Loucy (cell line): ENCODE data around the gene PLAU.
A peak's percentile ranks its signal among the peaks of the same experiment; 100 is the strongest.

ENCODE experiments used
- H2AFZ ChIP-seq: fragments of 200-600 bp; sonication (generic); 2 replicates; pipeline ENCODE4 v1.6.0; 2016; ENCODE audit warnings: antibody characterized with exemption, mild to moderate bottlenecking, low read length, moderate library complexity
- H3F3A ChIP-seq: fragments of 200-600 bp; 2 replicates; pipeline ENCODE4 v1.6.0; 2016; ENCODE audit warnings: antibody characterized with exemption, low read depth, mild to moderate bottlenecking
- H3K27me3 ChIP-seq: fragments of 200-600 bp; sonication (generic); 2 replicates; pipeline ENCODE4 v1.6.1; 2014; ENCODE audit warnings: low read length, mild to moderate bottlenecking; ENCODE audit not compliant: insufficient read depth, poor library complexity, severe bottlenecking
- H3K36me3 ChIP-seq: fragments of 200-600 bp; sonication (generic); 2 replicates; pipeline ENCODE4 v1.6.1; 2016; ENCODE audit warnings: low read length; ENCODE audit not compliant: insufficient read depth
- H3K4me1 ChIP-seq: fragments of 200-600 bp; sonication (generic); 2 replicates; pipeline ENCODE4 v1.5.1; 2014; ENCODE audit warnings: low read length, mild to moderate bottlenecking; ENCODE audit not compliant: insufficient read depth, poor library complexity, severe bottlenecking
- H3K4me2 ChIP-seq: fragments of 200-600 bp; sonication (generic); 2 replicates; pipeline ENCODE4 v1.6.0; 2014; ENCODE audit warnings: antibody characterized with exemption, low read length, low read depth, mild to moderate bottlenecking; ENCODE audit not compliant: poor library complexity, severe bottlenecking
- H3K4me3 ChIP-seq: fragments of 200-600 bp; sonication (generic); 2 replicates; pipeline ENCODE4 v1.5.1; 2014; ENCODE audit warnings: low read length, mild to moderate bottlenecking, mixed read lengths; ENCODE audit not compliant: poor library complexity, severe bottlenecking
- H3K79me2 ChIP-seq: fragments of 200-600 bp; sonication (generic); 2 replicates; pipeline ENCODE4 v1.6.1; 2014; ENCODE audit warnings: low read length; ENCODE audit not compliant: insufficient read depth
- H3K9ac ChIP-seq: fragments of 200-600 bp; sonication (generic); 2 replicates; pipeline ENCODE4 v1.6.0; 2014; ENCODE audit warnings: mild to moderate bottlenecking, low read depth, low read length, moderate library complexity; ENCODE audit not compliant: poor library complexity, severe bottlenecking
- H3K9me2 ChIP-seq: fragments of 200-600 bp; sonication (generic); replicated peaks from 2 replicates; pipeline ENCODE4 v1.6.1; 2016; ENCODE audit warnings: low read depth, low read length, mixed read lengths
- H3K9me3 ChIP-seq: fragments of 200-600 bp; sonication (generic); 2 replicates; pipeline ENCODE4 v1.6.1; 2014; ENCODE audit warnings: mild to moderate bottlenecking, antibody characterized with exemption, low read length, low read depth; ENCODE audit not compliant: insufficient read depth
- H4K20me1 ChIP-seq: fragments of 200-600 bp; sonication (generic); 2 replicates; pipeline ENCODE4 v1.6.0; 2014; ENCODE audit warnings: antibody characterized with exemption, low read length, mild to moderate bottlenecking; ENCODE audit not compliant: insufficient read depth, poor library complexity, severe bottlenecking
- CTCF ChIP-seq: fragments of 200-600 bp; sonication (generic); conservative IDR thresholded peaks from 2 replicates; pipeline ENCODE4 v1.5.1; 2014; ENCODE audit warnings: mild to moderate bottlenecking, antibody characterized with exemption, low read length
- EZH2phosphoT487 ChIP-seq: fragments of 200-600 bp; IDR thresholded peaks from 2 replicates; pipeline ENCODE4 v1.6.1; 2018; ENCODE audit warnings: antibody characterized with exemption, mild to moderate bottlenecking, moderate library complexity, borderline replicate concordance

PLAU gene

GRCh38 chr10:73866621-73867020 is 44.3 kb upstream of the PLAU start:
- Histone ChIP-seq H3K36me3 (peaks cover 20% of the 10 kb centered on the region; the same call in 1 of the 2 replicates), H3F3A (peaks cover 10% of the 10 kb centered on the region), H3K9ac (peak overlapping the region; percentile 81), H3K4me3 (peak overlapping the region; percentile 72), H3K79me2 (peaks cover 94% of the 10 kb centered on the region), H3K27me3 (no peaks in the 10 kb centered on the region), H3K4me1 (peaks cover 94% of the 10 kb centered on the region), H3K9me2 (no peaks in the 10 kb centered on the region), H3K9me3 (no peaks in the 10 kb centered on the region), H2AFZ (no peak overlapping the region), H4K20me1 (peaks cover 6% of the 10 kb centered on the region), H3K4me2 (peak overlapping the region; percentile 96)
- no peak for TF ChIP-seq CTCF
- TF ChIP-seq EZH2phosphoT487, result no peak

GRCh38 chr10:73867126-73867807 is 43.7 kb upstream of the PLAU start:
- Histone ChIP-seq H3K9ac (peak overlapping the region; percentile 81), H4K20me1 (peaks cover 13% of the 10 kb centered on the region), H2AFZ (no peak overlapping the region), H3K36me3 (peaks cover 20% of the 10 kb centered on the region; the same call in 1 of the 2 replicates), H3K79me2 (peaks cover 94% of the 10 kb centered on the region), H3K4me1 (peaks cover 98% of the 10 kb centered on the region), H3K27me3 (no peaks in the 10 kb centered on the region), H3K4me3 (peak overlapping the region; percentile 72), H3K4me2 (peak overlapping the region; percentile 96), H3K9me2 (no peaks in the 10 kb centered on the region), H3K9me3 (no peaks in the 10 kb centered on the region), H3F3A (peaks cover 10% of the 10 kb centered on the region)
- TF ChIP-seq EZH2phosphoT487 (no peak), CTCF (peak; percentile 38)

GRCh38 chr10:73867871-73868631 is 42.9 kb upstream of the PLAU start:
- no peak for TF ChIP-seq EZH2phosphoT487
- TF ChIP-seq CTCF, result no peak
- H3K36me3 ChIP-seq, result peaks cover 14% of the 10 kb centered on the region; the same call in 1 of the 2 replicates
- peak overlapping the region; percentile 72 for H3K4me3 ChIP-seq
- peaks cover 94% of the 10 kb centered on the region for H3K79me2 ChIP-seq
- H3K4me2 ChIP-seq, result peak overlapping the region; percentile 96
- peaks cover 21% of the 10 kb centered on the region for H4K20me1 ChIP-seq
- peaks cover 10% of the 10 kb centered on the region for H3F3A ChIP-seq
- H3K9me2 ChIP-seq, result no peaks in the 10 kb centered on the region
- H3K27me3 ChIP-seq, result no peaks in the 10 kb centered on the region
- H3K9ac ChIP-seq, result peak overlapping the region; percentile 81
- no peaks in the 10 kb centered on the region for H3K9me3 ChIP-seq
- no peak overlapping the region for H2AFZ ChIP-seq
- H3K4me1 ChIP-seq, result peaks cover 98% of the 10 kb centered on the region
